ENCODE results near the gene EFL1.
"Not testable (repeated sequence)": the region's sequence is repeated elsewhere in the genome, so short reads cannot be mapped to it uniquely, and the experiment has no call there.

EFL1 gene

GRCh38 chr15:82275410-82275809 lies 12.9 kb upstream of the EFL1 start:
- no peak for DNase-seq

- DNase-seq, result no peak
Observed at GRCh38 chr15:82272154-82272553, 9.6 kb upstream of the EFL1 start.

DNA sequence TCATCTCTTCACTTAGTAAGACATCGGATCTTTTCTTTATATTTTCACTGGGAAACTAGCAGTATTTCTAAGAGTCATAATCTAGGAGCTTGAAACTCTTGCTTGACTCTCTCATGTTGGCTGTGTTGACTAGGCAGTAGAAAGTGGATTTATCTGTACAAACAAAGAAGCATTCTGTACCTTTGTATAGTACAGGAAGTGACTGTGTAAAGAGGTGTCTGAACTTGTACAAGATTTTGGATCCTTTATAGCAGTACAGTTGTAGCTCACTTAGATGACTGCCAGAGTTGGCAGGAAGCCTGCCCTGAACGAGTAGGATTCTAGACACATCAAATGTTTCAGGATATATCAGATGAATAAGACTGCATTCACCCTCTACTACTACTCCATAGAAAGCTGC lies 5.9 kb upstream of the EFL1 start:
- DNase-seq, result not testable (repeated sequence)

- not testable (repeated sequence) for DNase-seq
Observed at GRCh38 chr15:82267137-82267536, 4.6 kb upstream of the EFL1 start.

GRCh38 chr15:82263350-82263749 lies 816 bp upstream of the EFL1 start:
- no peak for DNase-seq

DNA sequence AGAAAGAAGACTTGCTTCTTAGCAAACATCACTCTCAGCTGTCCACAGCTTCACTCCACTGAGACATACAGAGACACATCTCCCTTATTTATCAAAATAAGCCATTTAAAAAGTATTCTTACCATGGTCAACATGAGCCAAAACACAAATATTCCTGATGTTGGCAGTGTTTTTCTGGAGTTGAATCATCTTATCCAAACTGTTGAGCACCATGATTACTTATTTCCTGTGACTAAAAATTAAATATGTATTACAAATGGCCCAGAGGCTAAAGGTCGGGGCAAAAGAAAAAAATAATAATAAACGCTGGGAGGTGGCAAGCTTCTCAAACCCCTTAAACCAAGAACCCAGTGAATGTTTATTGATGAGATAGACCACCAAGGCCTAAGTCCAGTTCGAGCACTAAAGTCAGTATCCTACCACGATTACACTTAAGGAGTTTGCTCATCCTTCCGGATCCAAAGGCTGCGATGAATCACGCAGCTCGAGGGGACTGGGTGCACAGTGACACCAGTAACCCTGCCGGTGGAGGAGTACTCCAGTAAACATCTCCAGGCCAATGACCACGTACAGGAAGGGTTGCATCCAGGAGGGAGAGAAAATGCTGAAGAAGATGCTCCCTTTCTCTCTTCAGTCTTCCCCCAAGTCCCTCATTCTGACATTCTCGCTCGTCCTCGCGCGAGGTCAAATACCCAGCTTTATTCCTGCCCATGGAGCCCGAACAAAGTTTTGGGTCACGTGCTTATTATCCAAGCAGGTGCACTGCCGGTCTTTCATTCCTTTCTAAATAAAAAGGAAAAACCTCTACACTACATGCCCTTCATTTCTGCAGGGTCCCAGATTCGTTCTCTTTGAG lies 740 bp downstream of the EFL1 start:
- DNase-seq, result peak; percentile 51 to 69

DNA sequence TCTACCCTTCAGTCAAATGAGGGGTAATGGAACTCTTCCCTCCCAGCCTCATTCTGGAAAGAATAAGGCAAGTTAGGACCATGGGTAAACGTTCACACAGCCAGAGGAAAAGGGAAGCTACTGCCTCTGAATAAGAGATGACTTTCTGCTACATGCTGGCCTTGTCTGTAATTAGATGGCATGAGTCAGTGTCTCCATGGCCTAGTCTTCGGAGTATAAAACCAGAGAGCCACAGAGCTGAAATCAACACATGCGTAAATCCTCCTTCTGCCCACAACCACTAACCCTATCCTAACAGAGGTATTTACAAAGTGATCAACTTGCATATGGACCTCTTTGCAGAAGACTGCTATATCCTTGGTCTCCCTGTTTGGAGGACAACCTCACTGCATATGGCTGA lies 14.3 kb downstream of the EFL1 start:
- DNase-seq, result not testable (repeated sequence)

DNA sequence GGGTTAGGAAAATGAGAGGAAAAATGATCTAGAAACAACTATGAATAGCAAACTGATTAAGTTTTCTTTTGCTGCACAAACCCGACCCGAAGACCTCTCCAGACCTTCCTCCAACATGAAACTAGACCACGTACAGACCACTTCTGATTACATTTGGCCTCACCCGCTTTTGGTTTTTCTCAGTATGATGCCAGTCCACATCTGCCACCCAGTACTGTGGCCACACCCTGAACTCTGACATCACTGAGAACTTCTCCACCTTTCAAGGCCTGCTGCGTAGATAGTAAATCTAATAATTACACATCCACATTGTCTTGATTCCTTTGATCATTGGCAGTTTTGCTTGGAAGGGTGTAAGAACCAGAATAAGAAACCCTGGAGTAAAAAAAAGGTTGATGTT lies 16.6 kb downstream of the EFL1 start:
- DNase-seq, result not testable (repeated sequence)

DNA sequence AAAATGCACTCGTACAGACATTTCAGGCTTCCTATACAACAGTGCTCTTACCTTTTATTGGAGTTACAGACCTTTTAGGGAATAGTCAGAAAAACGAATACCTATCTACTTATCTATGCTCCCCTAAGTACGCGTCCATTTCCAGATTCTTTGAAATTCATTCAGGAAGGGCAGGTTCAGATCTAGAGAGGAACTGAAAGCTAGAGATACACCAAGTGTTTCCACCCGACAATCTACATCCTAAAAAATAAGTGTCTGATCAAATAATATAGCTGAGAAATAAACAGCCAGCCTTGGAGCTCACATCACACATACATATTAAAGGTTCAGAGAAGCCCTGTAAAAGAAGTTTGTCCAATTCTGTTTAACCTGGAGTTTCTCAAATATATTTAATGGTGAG lies 18.9 kb downstream of the EFL1 start:
- not testable (repeated sequence) for DNase-seq

- DNase-seq, result not testable (repeated sequence)
Observed at GRCh38 chr15:82241836-82242499, 20.6 kb downstream of the EFL1 start.

DNA sequence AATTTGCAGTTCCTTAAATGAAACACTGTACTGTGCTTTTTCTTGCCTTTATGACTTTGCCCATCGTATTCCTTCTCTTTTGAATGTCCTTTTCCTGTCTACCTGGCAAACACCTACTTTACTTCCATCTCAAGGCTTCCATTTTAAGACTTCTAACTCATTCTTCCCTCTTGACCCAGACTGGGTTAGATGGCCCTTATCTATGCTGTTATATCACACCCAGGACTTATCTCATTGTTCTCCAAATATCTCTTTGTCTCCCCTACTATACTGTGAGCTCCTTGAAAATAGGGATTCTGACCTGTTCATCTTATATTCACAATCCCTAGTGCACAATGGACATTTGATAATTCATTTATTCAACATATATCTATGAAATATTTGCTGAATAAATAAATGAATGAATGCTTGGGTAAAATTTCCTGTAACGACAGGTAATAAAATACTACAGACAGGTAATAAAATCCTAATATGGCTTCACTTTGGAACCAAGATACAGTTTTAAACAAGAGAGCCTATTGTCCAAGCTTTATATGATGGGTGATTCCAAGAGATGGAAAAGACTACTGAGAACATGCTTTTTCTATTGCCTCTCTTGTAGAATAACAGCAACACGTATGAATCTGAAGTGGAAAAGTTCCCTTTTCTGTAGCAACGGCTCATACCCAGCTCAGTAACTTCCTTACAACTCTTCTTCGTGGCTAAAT lies 22.7 kb downstream of the EFL1 start:
- DNase-seq, result no peak

- not testable (repeated sequence) for DNase-seq
Observed at GRCh38 chr15:82237944-82238534, 24.5 kb downstream of the EFL1 start.

DNA sequence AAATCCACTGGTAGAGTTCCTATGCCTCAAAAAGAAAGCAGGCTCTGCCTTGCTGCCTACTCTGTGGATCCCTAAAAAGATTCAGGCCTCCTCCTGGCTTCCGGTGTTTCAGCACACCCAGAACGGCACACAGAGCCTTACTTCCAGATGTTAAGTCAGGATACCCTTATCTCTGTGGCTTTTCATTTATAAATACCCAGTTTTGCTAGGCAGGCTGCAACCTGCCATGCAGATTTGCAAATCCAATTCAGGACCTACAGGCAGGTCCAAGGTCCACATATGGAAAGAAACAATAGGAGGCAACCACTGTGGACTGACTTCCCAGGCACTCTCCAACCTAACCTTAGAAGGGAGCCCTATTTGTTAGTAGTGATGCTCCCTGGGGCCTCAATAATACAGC lies 30.7 kb downstream of the EFL1 start:
- no peak for DNase-seq

DNA sequence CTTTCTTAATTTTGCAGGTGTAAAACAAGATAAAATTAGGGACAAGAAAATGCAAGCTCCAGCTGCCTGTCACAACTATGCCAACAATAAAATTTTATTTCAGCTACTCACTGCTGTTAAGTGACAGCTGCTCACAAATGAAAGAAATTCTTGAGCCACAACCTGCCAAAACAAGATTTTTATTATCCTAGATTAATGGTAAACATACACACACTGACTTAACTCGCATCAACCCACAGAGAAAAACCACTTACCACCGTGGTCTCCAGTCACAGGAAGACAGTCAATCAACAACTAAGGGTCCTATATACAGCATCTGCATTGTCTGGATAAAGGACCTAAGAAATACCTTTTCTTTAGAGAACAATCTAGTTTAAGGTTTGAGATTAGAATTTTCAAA lies 31.3 kb downstream of the EFL1 start:
- no peak for DNase-seq

DNA sequence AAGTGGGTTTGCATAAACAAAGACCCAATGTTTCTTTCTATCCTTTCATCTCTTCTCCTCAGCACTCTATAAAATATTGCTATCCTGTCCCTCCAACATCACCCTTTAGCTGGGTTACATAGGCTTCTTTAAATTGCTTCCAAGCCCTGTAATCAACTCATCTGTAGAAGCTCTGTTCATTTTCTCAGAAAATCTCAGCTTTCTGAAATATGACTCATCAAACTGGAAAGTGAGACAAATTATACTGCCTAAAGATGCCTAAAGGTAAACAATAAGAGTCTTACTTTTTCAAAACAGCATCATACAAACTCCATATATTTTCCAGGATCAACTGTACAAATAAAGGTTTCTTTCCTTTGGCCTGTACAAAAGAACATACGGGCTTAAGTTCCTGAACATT lies 33.8 kb downstream of the EFL1 start:
- DNase-seq, result no peak

- DNase-seq, result peak in 1 of 2 experiments; percentile 9
Observed at GRCh38 chr15:82221535-82221934, 41.0 kb downstream of the EFL1 start.

DNA sequence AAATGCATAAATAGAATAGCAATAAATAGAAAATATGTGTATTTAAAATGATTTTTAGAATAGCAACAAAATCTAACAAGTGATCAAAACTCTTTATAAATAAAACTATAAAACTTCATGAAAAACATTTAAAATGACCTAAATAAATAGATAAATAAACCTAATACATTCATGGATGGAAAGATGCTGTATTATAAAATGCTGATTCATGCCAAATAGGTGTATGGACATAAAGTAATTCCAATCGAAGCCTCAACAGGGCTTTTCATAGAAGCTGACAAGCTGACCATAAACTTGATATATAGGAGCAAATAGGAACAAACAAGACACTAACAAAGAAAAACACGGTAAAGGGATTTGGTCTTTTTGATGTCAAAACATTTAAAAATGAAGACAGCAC lies 46.4 kb downstream of the EFL1 start:
- DNase-seq, result not testable (repeated sequence)

DNA sequence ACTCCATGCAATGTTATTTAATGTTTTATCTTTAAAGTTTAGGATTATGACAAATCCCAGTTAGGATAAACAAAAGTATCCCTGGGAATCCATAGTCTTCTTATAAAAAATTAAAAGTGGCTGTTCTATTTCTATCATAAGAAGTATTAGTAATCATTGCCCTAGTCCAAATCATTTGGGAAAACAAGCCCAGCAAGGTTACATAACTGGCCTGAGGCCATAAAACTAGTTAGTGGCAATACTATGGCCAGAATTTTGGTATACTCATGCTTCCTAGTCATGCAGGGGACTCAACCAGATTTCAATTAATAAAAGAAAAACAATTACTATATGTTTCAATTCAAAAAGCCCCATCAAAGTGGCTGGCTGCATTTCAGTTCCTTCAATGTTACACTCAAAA lies 50.3 kb downstream of the EFL1 start:
- DNase-seq, result not testable (repeated sequence)

- not testable (repeated sequence) for DNase-seq
Observed at GRCh38 chr15:82210066-82210597, 52.4 kb downstream of the EFL1 start.

DNA sequence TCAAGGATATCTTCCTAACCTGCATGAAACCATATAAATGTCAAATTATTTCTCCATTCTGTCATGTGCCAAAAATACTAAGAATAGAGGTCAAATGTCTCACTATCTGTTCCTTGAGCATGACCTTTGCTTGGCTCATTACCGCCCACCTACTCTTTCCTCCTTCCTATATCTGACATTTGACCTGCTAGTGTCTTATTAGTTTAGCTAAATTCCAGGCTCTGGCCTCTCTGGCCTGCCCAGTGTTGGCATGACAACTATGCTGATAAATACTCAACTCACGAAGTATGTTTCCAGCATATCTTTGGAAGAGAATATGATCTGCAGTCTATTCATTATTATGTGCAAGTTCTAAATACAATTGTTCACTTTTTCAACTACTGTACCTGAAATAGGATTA lies 58.0 kb downstream of the EFL1 start:
- DNase-seq, result not testable (repeated sequence)

GRCh38 chr15:82197733-82198594 lies 64.6 kb downstream of the EFL1 start:
- DNase-seq, result peak; percentile 48 to 60

DNA sequence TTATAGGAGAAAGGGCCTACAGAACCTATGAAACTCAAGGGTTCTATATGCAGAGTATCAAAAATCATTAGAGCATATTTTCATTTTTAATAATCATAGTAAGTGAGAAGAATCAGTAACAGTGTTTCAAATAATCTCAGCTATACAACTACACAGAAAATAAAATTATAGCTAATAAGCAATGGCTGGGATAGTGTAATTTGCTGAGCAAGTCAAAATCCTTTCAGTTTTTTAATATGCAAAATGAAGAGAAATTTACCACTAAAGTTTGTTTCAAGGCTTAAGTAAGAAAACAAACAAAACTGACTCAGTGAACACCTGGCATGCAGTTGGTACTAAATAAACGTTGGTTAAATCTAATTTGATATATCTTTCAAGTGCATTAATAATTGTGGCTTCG lies 66.2 kb downstream of the EFL1 start:
- no peak for DNase-seq
